Measurements from ENCODE around the gene CDC25C.

- TF ChIP-seq CHD2 (IDR thresholded peaks at IDR 0.05; ENCODE audit: low read length, partially characterized antibody): no peak
- TF ChIP-seq RFX5 (IDR thresholded peaks at IDR 0.05; ENCODE audit: low read length): no peak
- no peak for TF ChIP-seq JUND (IDR thresholded peaks at IDR 0.05)
- TF ChIP-seq, protein P1, sequence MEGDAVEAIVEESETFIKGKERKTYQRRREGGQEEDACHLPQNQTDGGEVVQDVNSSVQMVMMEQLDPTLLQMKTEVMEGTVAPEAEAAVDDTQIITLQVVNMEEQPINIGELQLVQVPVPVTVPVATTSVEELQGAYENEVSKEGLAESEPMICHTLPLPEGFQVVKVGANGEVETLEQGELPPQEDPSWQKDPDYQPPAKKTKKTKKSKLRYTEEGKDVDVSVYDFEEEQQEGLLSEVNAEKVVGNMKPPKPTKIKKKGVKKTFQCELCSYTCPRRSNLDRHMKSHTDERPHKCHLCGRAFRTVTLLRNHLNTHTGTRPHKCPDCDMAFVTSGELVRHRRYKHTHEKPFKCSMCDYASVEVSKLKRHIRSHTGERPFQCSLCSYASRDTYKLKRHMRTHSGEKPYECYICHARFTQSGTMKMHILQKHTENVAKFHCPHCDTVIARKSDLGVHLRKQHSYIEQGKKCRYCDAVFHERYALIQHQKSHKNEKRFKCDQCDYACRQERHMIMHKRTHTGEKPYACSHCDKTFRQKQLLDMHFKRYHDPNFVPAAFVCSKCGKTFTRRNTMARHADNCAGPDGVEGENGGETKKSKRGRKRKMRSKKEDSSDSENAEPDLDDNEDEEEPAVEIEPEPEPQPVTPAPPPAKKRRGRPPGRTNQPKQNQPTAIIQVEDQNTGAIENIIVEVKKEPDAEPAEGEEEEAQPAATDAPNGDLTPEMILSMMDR (IDR thresholded peaks at IDR 0.05): no peak
- no peak for TF ChIP-seq EZH2phosphoT487 (IDR thresholded peaks at IDR 0.05; ENCODE audit: borderline replicate concordance, low read depth)
- no peak for TF ChIP-seq EP300 (IDR thresholded peaks at IDR 0.05; ENCODE audit: borderline replicate concordance in 1 of 2, low read depth in 1 of 2, low read length in 1 of 2)
- no peak for TF ChIP-seq SIN3A (IDR thresholded peaks at IDR 0.05; ENCODE audit: borderline replicate concordance, low read depth, low read length)
- TF ChIP-seq PBX3 (IDR thresholded peaks at IDR 0.05): no peak
- no peak for TF ChIP-seq FOXJ3 (CRISPR knock-in tag; IDR thresholded peaks at IDR 0.05)
- no peak for TF ChIP-seq ZBTB33 (IDR thresholded peaks at IDR 0.05; ENCODE audit: borderline replicate concordance, low read depth)
- TF ChIP-seq, protein P2, sequence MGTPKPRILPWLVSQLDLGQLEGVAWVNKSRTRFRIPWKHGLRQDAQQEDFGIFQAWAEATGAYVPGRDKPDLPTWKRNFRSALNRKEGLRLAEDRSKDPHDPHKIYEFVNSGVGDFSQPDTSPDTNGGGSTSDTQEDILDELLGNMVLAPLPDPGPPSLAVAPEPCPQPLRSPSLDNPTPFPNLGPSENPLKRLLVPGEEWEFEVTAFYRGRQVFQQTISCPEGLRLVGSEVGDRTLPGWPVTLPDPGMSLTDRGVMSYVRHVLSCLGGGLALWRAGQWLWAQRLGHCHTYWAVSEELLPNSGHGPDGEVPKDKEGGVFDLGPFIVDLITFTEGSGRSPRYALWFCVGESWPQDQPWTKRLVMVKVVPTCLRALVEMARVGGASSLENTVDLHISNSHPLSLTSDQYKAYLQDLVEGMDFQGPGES (IDR thresholded peaks at IDR 0.05; ENCODE audit: low read depth, low read length): no peak
- no peak for TF ChIP-seq ELF1 (IDR thresholded peaks at IDR 0.05)
- no peak for TF ChIP-seq GABPA (IDR thresholded peaks at IDR 0.05; ENCODE audit: low read depth)
Measured at GRCh38 chr5:138349852-138350562, 18.4 kb upstream of the CDC25C start.

Data from SK-N-SH (cell line).